Activated B cell treated with CpG ODN at 0.5 μM for 24 hours (primary cell): ENCODE data around the gene WDR70. TPM values are rescaled to one million over a fixed set of nuclear protein-coding genes. Genes with fewer than 3 reads are reported as not detected.

ENCODE experiments used
- ATAC-seq: fragments of 200-7000 bp; cut with Tn5 transposase; one replicate; pipeline ENCODE4 v1.10.0; 2021; ENCODE audit warnings: low read depth, mild to moderate bottlenecking, moderate library complexity
- CTCF ChIA-PET: fragments of 350-600 bp; sonication (Branson Sonifier 250); formaldehyde crosslinking; loops from one replicate; lab custom pipeline; 2021; ENCODE audit warnings: antibody characterized with exemption; lab: Charles Lee
- POLR2A ChIA-PET: fragments of 350-600 bp; sonication (Branson Sonifier 250); formaldehyde crosslinking; loops from one replicate; lab custom pipeline; 2021; ENCODE audit warnings: antibody characterized with exemption; lab: Charles Lee
- DNase-seq: peaks from one replicate; pipeline ENCODE4 v3.0.0; 2022
- H3K27ac Mint-ChIP-seq: one replicate; pipeline ENCODE4 v1.8.0; 2020; ENCODE audit warnings: mixed read lengths
- H3K27me3 Mint-ChIP-seq: one replicate; pipeline ENCODE4 v1.8.0; 2021; ENCODE audit warnings: mixed read lengths
- H3K36me3 Mint-ChIP-seq: one replicate; pipeline ENCODE4 v1.8.0; 2021; ENCODE audit warnings: low read depth, mixed read lengths
- H3K4me1 Mint-ChIP-seq: one replicate; pipeline ENCODE4 v1.8.0; 2021; ENCODE audit warnings: mixed read lengths
- H3K4me3 Mint-ChIP-seq: one replicate; pipeline ENCODE4 v1.8.0; 2020; ENCODE audit warnings: mild to moderate bottlenecking, mixed read lengths
- H3K9me3 Mint-ChIP-seq: one replicate; pipeline ENCODE4 v1.8.0; 2020; ENCODE audit warnings: mixed read lengths
- intact Hi-C: fragments of 100-400 bp; cut with micrococcal nuclease; formaldehyde crosslinking; loops from one replicate; pipeline ENCODE4 v1.15.1; 2024
- total RNA-seq: library from RNA; stranded (reverse); gene quantifications from 2 replicates; pipeline ENCODE4 v1.2.3, GENCODE V29; 2022
- TF ChIP-seq, protein P1 (sequence below): fragments of 200-600 bp; IDR thresholded peaks from one replicate; pipeline ENCODE4 v1.8.0; 2022; ENCODE audit warnings: antibody characterized with exemption, mild to moderate bottlenecking

Gene WDR70
- total RNA-seq, 1 donor from 2014 or later: 58.6 TPM

DNA sequence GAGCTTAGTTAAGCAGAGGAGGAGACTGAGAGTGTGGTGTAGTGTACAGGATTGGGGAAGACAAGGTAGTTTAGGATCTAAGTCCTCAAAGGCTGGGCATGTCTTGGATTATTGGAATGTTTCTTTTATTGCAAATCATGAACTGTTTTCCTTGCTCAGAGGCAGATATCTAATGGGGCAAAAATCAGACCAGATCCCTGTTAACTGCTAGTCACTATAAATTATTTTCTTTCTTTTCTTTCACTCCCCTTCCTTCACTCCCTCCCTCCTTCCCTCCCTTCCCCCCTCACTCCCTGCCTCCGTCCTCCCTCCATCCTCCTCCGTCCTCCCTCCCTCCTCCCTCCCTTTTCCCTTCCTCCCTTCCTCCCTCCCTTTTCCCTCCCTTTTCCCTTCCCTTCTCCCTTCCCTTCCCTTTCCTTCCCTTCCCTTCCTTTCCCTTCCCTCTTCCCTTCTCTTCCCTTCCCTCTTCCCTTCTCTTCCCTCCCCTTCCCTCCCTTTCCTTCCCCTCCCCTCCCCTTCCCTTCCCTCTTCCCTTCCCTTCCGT lies 117.9 kb downstream of the WDR70 start:
- intact Hi-C loops: no loop called here
- no peak overlapping the region for H3K27ac Mint-ChIP-seq
- H3K9me3 Mint-ChIP-seq: no peaks in the 10 kb centered on the region
- H3K36me3 Mint-ChIP-seq: peaks cover 61% of the 10 kb centered on the region
- ChIA-PET POLR2A (no interaction called here), CTCF (no interaction called here)
- no peaks in the 10 kb centered on the region for H3K4me1 Mint-ChIP-seq
- H3K27me3 Mint-ChIP-seq: no peaks in the 10 kb centered on the region
- H3K4me3 Mint-ChIP-seq: no peak overlapping the region
- TF ChIP-seq, protein P1, sequence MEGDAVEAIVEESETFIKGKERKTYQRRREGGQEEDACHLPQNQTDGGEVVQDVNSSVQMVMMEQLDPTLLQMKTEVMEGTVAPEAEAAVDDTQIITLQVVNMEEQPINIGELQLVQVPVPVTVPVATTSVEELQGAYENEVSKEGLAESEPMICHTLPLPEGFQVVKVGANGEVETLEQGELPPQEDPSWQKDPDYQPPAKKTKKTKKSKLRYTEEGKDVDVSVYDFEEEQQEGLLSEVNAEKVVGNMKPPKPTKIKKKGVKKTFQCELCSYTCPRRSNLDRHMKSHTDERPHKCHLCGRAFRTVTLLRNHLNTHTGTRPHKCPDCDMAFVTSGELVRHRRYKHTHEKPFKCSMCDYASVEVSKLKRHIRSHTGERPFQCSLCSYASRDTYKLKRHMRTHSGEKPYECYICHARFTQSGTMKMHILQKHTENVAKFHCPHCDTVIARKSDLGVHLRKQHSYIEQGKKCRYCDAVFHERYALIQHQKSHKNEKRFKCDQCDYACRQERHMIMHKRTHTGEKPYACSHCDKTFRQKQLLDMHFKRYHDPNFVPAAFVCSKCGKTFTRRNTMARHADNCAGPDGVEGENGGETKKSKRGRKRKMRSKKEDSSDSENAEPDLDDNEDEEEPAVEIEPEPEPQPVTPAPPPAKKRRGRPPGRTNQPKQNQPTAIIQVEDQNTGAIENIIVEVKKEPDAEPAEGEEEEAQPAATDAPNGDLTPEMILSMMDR: no peak
- DNase-seq (no peak), ATAC-seq (no peak)

DNA sequence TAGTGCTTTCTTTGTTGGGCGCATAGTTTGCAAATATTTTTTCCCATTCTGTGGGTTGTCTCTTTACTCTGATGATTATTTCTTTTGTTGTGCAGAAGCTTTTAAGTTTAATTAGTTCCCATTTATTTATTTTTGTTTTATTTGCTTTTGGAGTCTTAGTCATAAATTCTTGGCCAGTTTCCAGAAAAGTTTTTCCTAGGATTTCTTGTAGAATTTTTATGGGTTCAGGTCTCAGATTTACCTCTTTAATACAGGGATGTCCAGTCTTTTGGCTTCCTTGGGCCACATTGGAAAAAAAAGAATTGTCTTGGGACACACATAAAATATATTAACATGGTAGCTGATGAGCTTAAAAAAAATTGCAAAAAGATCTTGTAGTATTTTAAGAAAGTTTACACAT lies 122.0 kb downstream of the WDR70 start:
- Mint-ChIP-seq H3K36me3 (peaks cover 63% of the 10 kb centered on the region), H3K27ac (no peak overlapping the region)
- intact Hi-C loops: no loop called here

DNA sequence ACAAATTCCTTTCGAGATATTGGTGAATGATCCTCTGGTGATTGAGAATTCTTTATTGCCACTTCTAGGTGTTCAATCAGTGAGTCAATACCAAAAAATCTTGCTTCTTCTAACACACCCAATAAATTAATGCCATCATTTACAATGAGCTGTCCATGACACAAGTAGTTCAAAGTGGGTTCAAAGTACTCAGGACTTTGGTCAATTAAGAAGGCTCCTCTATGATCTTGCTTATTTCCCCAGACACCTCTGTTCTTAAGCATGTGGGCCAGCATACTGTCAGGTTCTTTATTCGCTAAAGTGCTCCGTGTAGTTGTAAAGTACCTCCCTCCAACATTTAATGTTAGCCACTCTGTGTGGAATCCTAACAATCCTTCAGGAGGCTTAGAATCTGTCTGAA lies 127.1 kb downstream of the WDR70 start:
- intact Hi-C loops: no loop called here
- Mint-ChIP-seq H3K36me3 (peaks cover 60% of the 10 kb centered on the region), H3K9me3 (peaks cover 5% of the 10 kb centered on the region), H3K27ac (no peak overlapping the region), H3K27me3 (no peaks in the 10 kb centered on the region), H3K4me3 (no peak overlapping the region), H3K4me1 (no peaks in the 10 kb centered on the region)
- no peak for DNase-seq
- ChIA-PET CTCF (no interaction called here), POLR2A (no interaction called here)
- no peak for ATAC-seq
- TF ChIP-seq, protein P1: no peak

More for the DNA sequence above, 122.0 kb downstream of the WDR70 start:
- Mint-ChIP-seq H3K27me3 (no peaks in the 10 kb centered on the region), H3K4me3 (no peak overlapping the region), H3K4me1 (no peaks in the 10 kb centered on the region), H3K9me3 (no peaks in the 10 kb centered on the region)
- POLR2A ChIA-PET: no interaction called here
- ATAC-seq: no peak
- no peak for DNase-seq
- TF ChIP-seq, protein P1: no peak
- CTCF ChIA-PET: no interaction called here

GRCh38 chr5:37506722-37507121 lies 127.6 kb downstream of the WDR70 start:
- CTCF ChIA-PET: no interaction called here

DNA sequence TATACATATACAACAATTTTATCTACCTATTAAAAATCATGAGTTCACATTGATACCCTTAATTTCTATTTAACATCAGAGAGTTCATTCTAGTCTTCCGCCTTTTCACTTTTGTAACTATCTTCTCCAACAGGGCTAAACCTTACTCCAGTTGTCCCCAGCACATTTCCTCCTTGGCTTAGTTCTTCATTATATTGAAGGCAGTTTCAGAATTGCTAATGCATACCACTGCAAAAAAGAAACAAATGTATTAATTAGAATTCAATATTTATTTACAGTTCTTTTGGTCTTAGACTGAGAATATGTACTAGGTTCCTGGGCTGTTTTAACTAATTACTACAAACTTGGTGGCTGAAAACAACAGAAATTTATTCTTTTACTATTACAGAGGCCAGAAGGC lies 132.5 kb downstream of the WDR70 start:
- H3K27me3 Mint-ChIP-seq: no peaks in the 10 kb centered on the region
- TF ChIP-seq, protein P1: no peak
- intact Hi-C loops: no loop called here
- ATAC-seq (no peak), DNase-seq (no peak)
- ChIA-PET POLR2A (no interaction called here), CTCF (no interaction called here)
- no peaks in the 10 kb centered on the region for H3K4me1 Mint-ChIP-seq
- H3K27ac Mint-ChIP-seq: no peak overlapping the region
- H3K9me3 Mint-ChIP-seq: peaks cover 5% of the 10 kb centered on the region
- H3K4me3 Mint-ChIP-seq: no peak overlapping the region
- H3K36me3 Mint-ChIP-seq: peaks cover 46% of the 10 kb centered on the region

More at GRCh38 chr5:37506722-37507121, 127.6 kb downstream of the WDR70 start:
- intact Hi-C loops: no loop called here
- Mint-ChIP-seq H3K4me1 (no peaks in the 10 kb centered on the region), H3K27ac (no peak overlapping the region), H3K36me3 (peaks cover 59% of the 10 kb centered on the region), H3K9me3 (peaks cover 5% of the 10 kb centered on the region), H3K27me3 (no peaks in the 10 kb centered on the region), H3K4me3 (no peak overlapping the region)
- ATAC-seq (no peak), DNase-seq (no peak)
- POLR2A ChIA-PET: no interaction called here
- TF ChIP-seq, protein P1: no peak
